ENCODE data around the gene TRPM2.

The TRPM2 gene

GRCh38 chr21:44485254-44485793, 131.9 kb downstream of the TRPM2 start:
- no peak for DNase-seq

GRCh38 chr21:44485796-44486195, 132.4 kb downstream of the TRPM2 start:
- no peak for DNase-seq

GRCh38 chr21:44486302-44486701, 132.9 kb downstream of the TRPM2 start:
- DNase-seq = no peak

GRCh38 chr21:44487831-44488230, 134.4 kb downstream of the TRPM2 start:
- DNase-seq = no peak

- no peak for DNase-seq
These were observed 136.5 kb downstream of the TRPM2 start for GRCh38 chr21:44489962-44490361.

- no peak for DNase-seq
These were observed 137.0 kb downstream of the TRPM2 start for GRCh38 chr21:44490405-44490804.

GRCh38 chr21:44490816-44491215, 137.4 kb downstream of the TRPM2 start:
- DNase-seq = no peak
